Activated CD4-positive, alpha-beta T cell treated with anti-CD3 and anti-CD28 coated beads, Interleukin-10, Interleukin-2, amounts not matched to agents 100 ng/mL and 50 ng/mL, durations not matched to agents 16 hours and 8 hours (primary cell): ENCODE results near the gene UCN.
A peak's percentile ranks its signal among the peaks of the same experiment; 100 is the strongest.
"Not testable (repeated sequence)": the region's sequence is repeated elsewhere in the genome, so short reads cannot be mapped to it uniquely, and the experiment has no call there.

Source experiments
- DNase-seq: peaks from one replicate; pipeline ENCODE4 v3.0.0-alpha.2; 2020

The UCN gene, protein sequence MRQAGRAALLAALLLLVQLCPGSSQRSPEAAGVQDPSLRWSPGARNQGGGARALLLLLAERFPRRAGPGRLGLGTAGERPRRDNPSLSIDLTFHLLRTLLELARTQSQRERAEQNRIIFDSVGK

GRCh38 chr2:27308359-27308881 is at the start of gene UCN:
TSS of gene UCN (minus strand) at chr2:27308445. CDS start at chr2:27307895, 550 bp downstream.
- DNase-seq: no peak

- peak; percentile 96 for DNase-seq
Measured at GRCh38 chr2:27356382-27357181, 48.3 kb upstream of the UCN start, which contains the start of gene GTF3C2. TSS of gene GTF3C2 (minus strand) at chr2:27356764. CDS start at chr2:27343554, 13,210 bp downstream.

DNA sequence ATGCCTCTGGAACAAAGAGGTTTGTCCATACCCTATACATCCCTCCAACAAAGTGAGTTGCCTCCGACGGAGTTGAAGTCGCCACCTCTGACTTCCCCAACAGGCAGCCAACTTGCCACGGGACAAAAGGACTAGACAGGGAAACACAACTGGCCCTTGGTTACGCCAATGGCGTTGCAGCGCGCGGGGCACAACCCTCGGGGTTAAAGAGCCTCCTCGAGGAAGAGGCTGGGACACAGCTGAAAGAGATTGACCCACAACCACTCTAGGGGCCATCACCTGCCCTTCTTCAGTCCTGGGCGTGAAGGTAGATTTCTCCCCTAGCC is 47.8 kb upstream of the UCN start:
- DNase-seq: peak; percentile 71

DNA sequence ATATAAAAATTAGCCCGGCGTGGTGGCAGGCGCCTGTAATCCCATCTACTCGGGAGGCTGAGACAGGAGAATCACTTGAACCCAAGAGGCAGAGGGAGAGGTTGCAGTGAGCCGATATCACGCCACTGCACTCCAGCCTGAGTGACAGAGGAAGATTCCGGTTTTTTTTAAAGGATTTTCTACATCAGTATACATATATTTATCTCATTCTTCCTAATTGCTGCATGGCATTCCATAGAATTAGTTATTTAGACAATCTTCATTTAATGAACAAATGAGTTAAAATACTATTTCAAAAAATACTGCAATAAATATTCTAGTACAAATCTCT is 46.3 kb upstream of the UCN start:
- DNase-seq: no peak

DNA sequence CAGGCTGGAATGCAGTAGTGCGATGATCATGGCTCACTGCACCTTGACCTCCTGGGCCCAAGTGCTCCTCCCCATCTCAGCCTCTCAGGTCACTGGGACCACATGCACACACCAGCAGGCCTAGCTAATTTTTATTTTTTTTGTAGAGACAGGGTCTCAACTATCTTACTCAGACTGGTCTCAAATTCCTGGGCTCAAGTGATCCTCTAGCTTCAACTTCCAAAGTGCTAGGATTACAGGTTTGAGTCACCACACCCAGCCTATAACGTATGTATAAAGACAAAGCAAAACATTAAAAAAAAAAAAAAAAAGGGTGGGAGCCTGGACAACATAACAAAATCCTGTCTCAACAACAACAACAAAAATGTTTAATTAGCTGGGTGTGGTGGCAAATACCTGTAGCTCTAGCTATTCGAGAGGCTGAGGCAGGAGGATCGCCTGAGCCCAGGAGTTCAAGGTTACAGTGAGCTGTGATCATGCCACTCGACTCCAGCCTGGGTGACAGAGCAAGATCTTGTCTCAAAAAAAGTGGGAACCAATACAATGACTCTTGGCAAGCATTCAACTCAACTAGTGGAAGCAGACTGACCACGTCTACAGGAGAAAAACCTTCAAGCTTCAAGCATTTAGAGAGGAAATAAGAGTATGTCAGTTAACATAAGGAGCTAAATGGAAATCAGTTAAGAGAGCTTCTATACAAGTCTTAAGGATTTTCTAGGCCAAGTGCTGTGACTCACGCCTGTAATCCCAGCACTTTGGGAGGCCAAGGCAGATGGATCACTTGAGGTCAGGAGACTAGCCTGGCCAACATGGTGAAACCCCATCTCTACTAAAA is 45.7 kb upstream of the UCN start:
- no peak for DNase-seq

- not testable (repeated sequence) for DNase-seq
Measured at GRCh38 chr2:27353386-27353761, 45.1 kb upstream of the UCN start.

DNA sequence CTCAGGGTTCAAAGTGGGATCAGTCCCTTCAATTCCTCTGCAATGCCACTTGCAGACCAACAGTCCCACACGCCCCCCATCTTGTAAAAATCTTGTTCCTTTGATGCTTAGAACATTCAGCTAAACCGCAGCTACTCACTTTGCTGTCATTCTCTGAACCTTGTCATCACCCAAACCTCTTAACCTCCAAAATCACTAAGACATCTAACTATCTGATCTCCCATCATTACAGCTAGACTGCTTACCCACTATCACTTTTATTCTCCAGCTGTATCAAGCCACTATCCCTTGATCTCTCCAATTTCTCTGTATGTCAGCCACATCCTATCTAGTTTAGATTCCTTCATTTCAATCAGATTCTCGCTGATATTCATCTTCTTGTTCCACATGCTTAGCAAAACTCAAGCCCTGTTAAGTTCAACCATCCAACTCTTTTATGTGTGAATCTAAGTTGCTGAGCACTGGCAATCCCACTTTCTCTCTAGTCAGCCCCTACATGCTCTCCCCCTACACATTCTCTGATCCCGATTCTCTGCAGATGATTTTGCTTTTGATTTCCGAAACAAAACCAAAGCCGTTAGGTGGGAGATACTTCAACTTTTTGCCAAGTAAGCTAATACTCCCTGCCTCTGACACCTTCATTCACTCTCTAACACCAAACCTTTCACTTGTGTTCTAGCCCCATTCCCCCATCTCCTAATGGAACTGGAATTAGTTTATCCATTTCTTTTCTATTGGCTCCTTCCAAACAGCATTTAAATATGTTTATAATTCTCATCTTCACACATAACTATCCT is 43.8 kb upstream of the UCN start:
- peak; percentile 55 for DNase-seq

DNA sequence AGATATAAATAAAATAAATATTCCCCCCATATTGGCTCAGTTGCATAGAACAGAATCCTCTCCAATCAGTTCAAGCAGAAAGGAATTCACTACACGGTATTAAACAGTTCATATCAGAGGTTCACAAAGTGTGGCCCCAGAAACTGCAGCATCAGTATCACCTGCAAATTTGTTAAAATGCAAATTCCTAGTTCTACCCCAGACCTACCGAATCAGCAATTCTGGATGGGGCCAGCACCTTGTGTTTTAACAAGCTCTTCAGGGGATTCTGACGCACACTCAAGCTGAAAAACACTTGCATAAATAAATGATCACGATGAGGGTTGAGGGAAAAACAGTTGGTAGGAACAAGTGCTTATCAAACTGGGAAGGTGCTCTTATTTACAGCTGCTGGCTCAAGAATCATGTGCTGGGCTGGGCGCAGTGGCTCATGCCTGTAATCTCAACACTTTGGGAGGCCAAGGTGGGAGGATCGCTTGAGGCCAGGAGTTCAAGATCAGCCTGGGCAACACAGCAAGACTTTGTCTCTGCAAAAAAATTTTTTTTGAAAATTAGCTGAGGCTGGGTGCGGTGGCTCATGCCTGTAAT is 42.0 kb upstream of the UCN start:
- no peak for DNase-seq

DNA sequence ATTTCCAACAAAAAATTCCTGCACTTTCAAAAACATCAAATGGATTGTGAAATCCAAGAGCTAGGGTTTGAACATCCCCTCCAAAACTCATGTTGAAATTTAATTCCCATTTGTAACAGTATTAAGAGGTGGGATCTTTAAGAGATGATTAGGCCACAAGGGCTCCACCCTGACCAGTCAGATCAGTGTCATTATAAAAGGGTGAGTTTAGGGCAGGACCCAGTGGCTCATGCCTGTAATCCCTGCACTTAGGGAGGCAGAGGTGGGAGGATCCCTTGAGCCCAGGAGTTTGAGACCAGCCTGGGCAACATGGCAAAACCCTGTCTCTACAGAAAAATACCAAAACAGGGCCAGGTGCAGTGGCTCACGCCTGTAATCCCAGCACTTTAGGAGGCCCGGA is 39.4 kb upstream of the UCN start:
- no peak for DNase-seq

DNA sequence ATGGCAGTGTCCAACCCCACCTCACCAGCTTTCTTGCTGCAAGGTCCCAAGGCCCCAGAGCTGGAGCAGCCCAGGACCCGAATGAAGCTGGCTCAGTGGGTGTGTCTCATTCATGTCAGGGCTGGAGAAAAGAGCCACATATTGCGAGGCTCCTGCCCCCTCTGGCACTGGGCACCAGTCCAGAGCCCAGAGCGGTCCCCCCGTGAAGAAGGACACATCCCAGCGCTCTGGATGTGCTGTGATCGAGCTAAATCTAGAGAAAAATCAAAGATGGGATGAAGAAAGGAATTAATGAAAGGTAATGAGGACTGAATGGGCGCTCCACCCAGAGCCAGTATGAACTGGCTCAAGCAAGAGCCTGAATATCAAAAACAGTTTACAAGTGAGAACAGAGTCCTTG is 27.9 kb upstream of the UCN start:
- DNase-seq: no peak

DNA sequence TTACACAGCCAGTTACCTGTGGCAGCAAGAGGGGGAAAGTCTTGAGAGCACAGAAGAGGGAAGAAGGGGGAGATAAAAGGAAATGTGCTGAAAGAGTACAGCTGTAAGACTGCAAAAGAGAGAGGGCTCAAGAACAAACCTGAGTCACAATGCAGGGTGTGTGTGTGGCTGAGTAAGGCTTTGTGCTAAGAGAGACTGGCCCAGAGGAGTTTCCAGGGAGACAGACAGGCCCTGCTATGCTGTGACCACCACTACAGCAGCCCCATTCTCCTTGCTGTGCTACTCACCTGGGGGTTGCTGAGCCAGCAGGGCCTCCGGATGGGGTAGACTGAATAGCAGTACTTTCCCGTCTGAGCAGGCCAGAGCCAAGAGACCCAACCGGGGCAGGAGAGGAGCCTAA is 27.1 kb upstream of the UCN start:
- DNase-seq: no peak

- no peak for DNase-seq
Measured at GRCh38 chr2:27324720-27325119, 16.5 kb upstream of the UCN start.

DNA sequence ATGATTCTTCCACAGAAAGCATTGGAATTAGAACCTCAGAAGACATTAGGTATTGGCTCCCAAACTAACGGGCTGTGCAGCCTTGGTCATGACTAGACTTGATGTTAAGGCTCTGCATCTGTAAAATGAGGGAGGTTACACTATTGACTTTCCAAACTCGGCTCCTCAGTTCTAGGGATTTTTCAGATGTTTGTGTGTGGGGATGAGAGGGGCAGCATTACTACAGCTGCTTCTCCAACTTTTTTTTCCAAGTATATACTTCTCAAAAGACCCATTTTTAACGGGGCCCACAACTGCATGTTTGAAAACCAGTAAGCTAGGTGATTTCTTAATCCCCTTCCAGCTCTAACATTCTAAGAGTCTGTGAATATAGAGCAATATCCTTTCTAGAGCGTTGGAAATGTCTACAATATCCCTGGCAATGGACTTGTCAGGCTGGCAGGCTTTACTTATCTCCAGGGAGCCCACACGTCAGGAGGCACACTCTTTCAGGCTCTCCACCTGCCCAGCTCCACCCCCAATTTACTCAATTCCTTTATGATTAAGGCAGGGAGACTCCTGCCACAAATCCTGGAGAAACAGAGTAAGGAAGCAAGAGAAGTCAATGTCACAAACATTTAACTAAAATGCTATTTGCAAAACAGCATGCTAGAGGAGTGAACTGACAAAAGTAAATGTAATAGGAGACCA is 15.5 kb upstream of the UCN start:
- no peak for DNase-seq

DNA sequence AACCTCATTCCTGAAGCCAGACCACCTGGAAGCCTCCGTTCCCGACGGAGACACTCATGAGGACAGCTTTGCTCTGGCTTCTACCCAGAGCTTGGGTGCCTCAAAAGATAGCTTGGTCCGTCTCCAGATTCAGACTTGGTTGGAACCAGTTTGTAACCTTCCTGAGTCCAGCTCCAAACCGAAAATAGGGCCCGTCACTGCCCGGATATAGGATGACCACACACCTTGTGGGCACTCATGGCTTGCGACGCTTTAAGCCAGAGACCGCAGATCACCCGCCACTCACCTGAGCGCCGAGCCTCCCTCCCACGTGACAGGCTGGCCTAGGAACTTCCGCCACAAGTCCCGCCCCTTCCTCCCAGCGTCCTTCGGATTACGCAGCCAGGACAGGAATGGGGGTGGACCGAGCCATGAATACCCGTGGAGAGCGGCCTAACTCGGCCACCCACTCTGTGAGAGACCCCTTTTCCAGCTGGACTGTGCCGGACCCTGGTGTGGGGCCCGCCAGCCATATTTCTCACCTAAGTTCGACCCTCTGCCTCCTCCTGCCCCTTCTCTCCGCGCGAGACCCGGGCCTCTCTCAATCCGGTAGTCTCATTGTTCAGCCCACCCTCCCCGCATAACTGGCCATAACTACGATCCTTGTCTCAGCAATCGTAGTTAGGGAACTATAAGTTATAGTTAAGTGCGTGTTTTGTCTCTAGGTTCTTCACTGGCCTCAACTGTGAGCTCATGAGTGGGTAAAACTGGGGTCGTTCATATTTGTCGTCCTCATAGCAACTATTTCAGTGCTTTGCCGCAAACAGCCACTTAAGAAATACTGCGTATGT is 14.7 kb upstream of the UCN start, which contains the start of gene MPV17:
Gene MPV17, minus strand, starts transcription at position 332 of the 830 bp plus-strand sequence. CDS start 580 bp downstream, outside the sequence.
- peak; percentile 94 for DNase-seq

DNA sequence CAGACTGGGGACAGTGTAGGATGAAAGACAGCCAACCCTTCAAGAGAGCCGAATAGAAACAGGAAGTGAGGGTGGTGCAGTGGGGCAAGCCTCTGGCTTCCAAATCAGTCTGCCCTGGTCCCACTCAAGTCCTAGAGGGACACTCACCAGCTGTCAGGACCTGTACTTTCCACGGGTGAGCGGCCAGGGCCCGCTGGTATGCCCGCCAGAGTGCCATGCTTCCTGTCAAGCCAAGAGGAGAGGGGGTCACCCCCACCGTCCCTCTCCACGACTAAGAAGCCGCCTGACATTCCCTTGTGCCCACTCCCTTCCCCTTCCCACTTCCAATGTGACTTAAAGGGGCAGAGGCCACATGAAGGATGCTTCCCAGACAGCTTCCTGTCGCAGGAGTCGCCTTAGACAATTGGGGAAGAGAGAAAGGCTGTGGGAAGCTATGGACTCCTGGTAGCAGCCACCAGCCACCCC is 14.1 kb upstream of the UCN start:
- DNase-seq: peak; percentile 23

DNA sequence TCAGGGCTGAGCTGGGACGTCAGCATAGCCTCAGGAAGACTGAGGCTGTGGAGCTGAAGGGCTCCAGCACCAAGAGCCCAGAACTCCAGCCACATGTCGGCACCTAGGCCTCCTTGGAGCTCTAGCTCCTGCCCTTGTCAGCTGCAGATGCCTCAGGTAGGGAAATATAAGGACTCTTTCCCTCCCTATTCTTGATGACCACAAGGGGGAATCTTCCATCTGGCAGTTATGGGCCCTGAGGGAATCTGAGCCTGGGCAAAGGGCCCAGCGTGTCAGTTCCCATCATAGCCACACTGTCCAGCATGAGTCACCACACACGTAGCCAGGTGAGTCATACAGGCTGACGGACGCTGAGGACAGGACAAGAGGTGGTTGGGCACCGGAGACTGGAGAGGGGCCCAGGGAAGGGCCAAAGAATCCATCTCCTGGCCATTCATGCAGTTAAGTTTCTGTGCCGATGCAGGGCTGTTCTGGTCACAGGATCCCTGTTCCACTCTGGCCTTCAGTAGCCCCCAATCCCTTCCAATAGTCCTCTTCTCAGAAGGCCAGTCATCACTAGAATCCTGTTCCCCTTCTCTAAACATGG is 12.8 kb upstream of the UCN start:
- DNase-seq: no peak

- not testable (repeated sequence) for DNase-seq
Measured at GRCh38 chr2:27319839-27320238, 11.6 kb upstream of the UCN start.

- no peak for DNase-seq
Measured at GRCh38 chr2:27316655-27317412, 8.6 kb upstream of the UCN start.

DNA sequence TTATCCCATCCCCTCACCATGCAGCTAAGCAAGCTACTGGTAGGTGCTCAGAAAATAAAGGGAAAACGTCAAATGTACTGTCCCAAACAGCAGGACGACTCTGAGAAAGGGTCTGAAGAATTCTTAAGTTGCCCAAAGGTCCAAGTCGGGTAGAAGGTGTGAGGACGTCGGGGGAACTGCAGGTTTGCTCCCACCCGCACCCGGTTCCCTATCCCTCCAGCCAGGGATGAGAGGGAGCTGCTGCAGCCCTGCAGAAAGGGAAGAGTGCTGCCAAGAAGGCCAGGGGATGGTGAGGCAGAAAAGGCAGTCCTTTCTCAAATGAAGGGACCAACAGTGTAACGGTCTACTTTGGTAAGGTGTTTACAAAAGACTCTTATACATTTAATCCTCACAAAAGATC is 6.9 kb upstream of the UCN start:
- no peak for DNase-seq

DNA sequence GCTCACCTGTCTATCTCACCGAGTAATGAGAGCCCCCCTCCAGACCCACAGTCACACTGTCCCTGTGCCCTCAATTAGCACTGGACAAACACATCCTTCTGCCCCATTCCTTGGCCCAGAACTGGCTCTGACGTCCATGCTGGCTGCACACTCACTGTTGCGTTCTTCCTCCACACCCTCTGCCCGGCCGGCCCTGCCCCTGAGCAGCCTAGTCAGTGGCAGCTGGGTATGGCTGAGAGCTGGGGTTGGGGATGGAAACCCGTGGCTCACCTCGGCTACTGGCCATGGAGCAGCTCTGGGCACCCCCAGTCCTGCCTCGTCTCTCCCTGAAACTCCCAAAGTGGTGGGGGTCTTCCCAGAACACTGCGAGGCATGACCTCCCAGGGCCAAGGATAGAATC is 6.5 kb upstream of the UCN start:
- DNase-seq: no peak
